Fibroblast of lung (primary cell): Measurements from ENCODE around the gene HID1. TPM values are rescaled to one million over a fixed set of nuclear protein-coding genes. Genes with fewer than 3 reads are reported as not detected.
"Not testable (repeated sequence)": the region's sequence is repeated elsewhere in the genome, so short reads cannot be mapped to it uniquely, and the experiment has no call there.

Source experiments
- DNase-seq, 2 donors: peaks; one replicate each; pipeline versions ENCODE4 v3.0.0 to v3.0.0-alpha.2; 2010; ENCODE audit warnings: low read depth in 2 of 2
- H2AFZ ChIP-seq: 2 replicates; pipeline ENCODE4 v1.5.1; 2012; ENCODE audit warnings: low read length, control low read depth, inconsistent platforms
- H3K27ac ChIP-seq: 2 replicates; pipeline ENCODE4 v1.5.1; 2011; ENCODE audit warnings: low read length, control low read depth; ENCODE audit not compliant: insufficient read depth
- H3K27me3 ChIP-seq: 2 replicates; pipeline ENCODE4 v1.5.1; 2011; ENCODE audit warnings: mild to moderate bottlenecking, low read length; ENCODE audit not compliant: control insufficient read depth, insufficient read depth
- H3K36me3 ChIP-seq: 2 replicates; pipeline ENCODE4 v1.5.1; 2011; ENCODE audit warnings: low read length; ENCODE audit not compliant: control insufficient read depth, insufficient read depth
- H3K4me1 ChIP-seq: 2 replicates; pipeline ENCODE4 v1.5.1; 2011; ENCODE audit warnings: low read length; ENCODE audit not compliant: control insufficient read depth, insufficient read depth; ENCODE audit errors: extremely low read depth
- H3K4me2 ChIP-seq: 2 replicates; pipeline ENCODE4 v1.5.1; 2011; ENCODE audit warnings: low read length, control low read depth; ENCODE audit not compliant: insufficient read depth; ENCODE audit errors: extremely low read depth
- H3K4me3 ChIP-seq, 4 experiments: fragments of 200-600 bp in 1 of 4; sonication (generic) in 1 of 4; replicated peaks in 1 of 4; 2 replicates each; pipeline ENCODE4 v1.5.1; 2011 to 2016; ENCODE audit warnings: low read length in 4 of 4, low read depth in 3 of 4, mild to moderate bottlenecking in 3 of 4, control low read depth in 2 of 4, inconsistent platforms in 1 of 4, mixed read lengths in 1 of 4; ENCODE audit not compliant: insufficient read depth in 1 of 4; ENCODE audit errors: control extremely low read depth in 1 of 4
- H3K79me2 ChIP-seq: 2 replicates; pipeline ENCODE4 v1.5.1; 2012; ENCODE audit warnings: mild to moderate bottlenecking, low read length, inconsistent platforms; ENCODE audit not compliant: control insufficient read depth, insufficient read depth
- H3K9ac ChIP-seq: 2 replicates; pipeline ENCODE4 v1.5.1; 2011; ENCODE audit warnings: mild to moderate bottlenecking, low read length, control low read depth; ENCODE audit not compliant: insufficient read depth
- H3K9me3 ChIP-seq: 2 replicates; pipeline ENCODE4 v1.5.1; 2012; ENCODE audit warnings: low read depth, low read length; ENCODE audit not compliant: control insufficient read depth, insufficient read depth
- H4K20me1 ChIP-seq: 2 replicates; pipeline ENCODE4 v1.5.1; 2011; ENCODE audit warnings: low read length; ENCODE audit not compliant: control insufficient read depth, insufficient read depth; ENCODE audit errors: extremely low read depth
- EZH2 ChIP-seq: IDR thresholded peaks from 2 replicates; pipeline ENCODE4 v1.5.1; 2012; ENCODE audit warnings: low read length, control low read depth, mild to moderate bottlenecking; ENCODE audit errors: missing control alignments
- polyA plus RNA-seq, 2 donors: library from polyadenylated mRNA; depleted of rRNA in 1 of 2; stranded (reverse) in 1 of 2; unstranded in 1 of 2; fragments of >200 nt; gene quantifications; 2 replicates each; pipeline ENCODE4 v1.2.1, GENCODE V29; 2011 to 2012; ENCODE audit warnings: missing spikeins in 1 of 2
- total RNA-seq: library from RNA; depleted of rRNA; stranded (reverse); fragments of >200 nt; gene quantifications from 2 replicates; pipeline ENCODE4 v1.2.1, GENCODE V29; 2014
- TF ChIP-seq, protein P1 (sequence below), 2 donors: IDR thresholded peaks in 1 of 2; conservative IDR thresholded peaks in 1 of 2; 1 replicate in 1 of 2; 2 replicates in 1 of 2; pipeline ENCODE4 v1.5.1; 2011 to 2012; ENCODE audit warnings: low read length in 2 of 2, control low read depth in 1 of 2, inconsistent platforms in 1 of 2, low read depth in 1 of 2, mild to moderate bottlenecking in 1 of 2

Gene HID1
- total and polyA plus RNA-seq, 2 donors (not counting 1 experiment from before 2014, with no cell fraction given) = 0.17 to 0.23 TPM

- H3K4me2 ChIP-seq = peak within 1 kb of the TSS; percentile 88
- H3K4me3 ChIP-seq = peak within 1 kb of the TSS; percentile 62 to 88 (median 69)
- H3K9me3 ChIP-seq = no peaks in the 10 kb centered on the region
- H2AFZ ChIP-seq = peak within 1 kb of the TSS; percentile 82
- no peaks in the 10 kb centered on the region for H4K20me1 ChIP-seq
- peaks cover 18% of the 10 kb centered on the region for H3K79me2 ChIP-seq
- H3K4me1 ChIP-seq = peaks cover 9% of the 10 kb centered on the region
- no peaks in the 10 kb centered on the region for H3K36me3 ChIP-seq
- H3K27me3 ChIP-seq = no peaks in the 10 kb centered on the region
- peak; percentile 90 for DNase-seq
- peak within 1 kb of the TSS; percentile 95 for H3K27ac ChIP-seq
- H3K9ac ChIP-seq = peak within 1 kb of the TSS; percentile 84
- TF ChIP-seq EZH2 = no peak
- TF ChIP-seq, protein P1, sequence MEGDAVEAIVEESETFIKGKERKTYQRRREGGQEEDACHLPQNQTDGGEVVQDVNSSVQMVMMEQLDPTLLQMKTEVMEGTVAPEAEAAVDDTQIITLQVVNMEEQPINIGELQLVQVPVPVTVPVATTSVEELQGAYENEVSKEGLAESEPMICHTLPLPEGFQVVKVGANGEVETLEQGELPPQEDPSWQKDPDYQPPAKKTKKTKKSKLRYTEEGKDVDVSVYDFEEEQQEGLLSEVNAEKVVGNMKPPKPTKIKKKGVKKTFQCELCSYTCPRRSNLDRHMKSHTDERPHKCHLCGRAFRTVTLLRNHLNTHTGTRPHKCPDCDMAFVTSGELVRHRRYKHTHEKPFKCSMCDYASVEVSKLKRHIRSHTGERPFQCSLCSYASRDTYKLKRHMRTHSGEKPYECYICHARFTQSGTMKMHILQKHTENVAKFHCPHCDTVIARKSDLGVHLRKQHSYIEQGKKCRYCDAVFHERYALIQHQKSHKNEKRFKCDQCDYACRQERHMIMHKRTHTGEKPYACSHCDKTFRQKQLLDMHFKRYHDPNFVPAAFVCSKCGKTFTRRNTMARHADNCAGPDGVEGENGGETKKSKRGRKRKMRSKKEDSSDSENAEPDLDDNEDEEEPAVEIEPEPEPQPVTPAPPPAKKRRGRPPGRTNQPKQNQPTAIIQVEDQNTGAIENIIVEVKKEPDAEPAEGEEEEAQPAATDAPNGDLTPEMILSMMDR (conservative IDR thresholded peaks at IDR 0.05 in 1 of 2, IDR thresholded peaks at IDR 0.05 in 1 of 2; ENCODE audit: low read depth in 1 of 2, low read length in 2 of 2) = no peak
These were observed 14.9 kb upstream of the HID1 start, which contains the start of gene CDR2L for GRCh38 chr17:74987418-74987908. CDR2L (plus strand) TSS chr17:74987632; CDS start chr17:74988044, 412 bp downstream.

- H3K4me3 ChIP-seq = no peak overlapping the region
- no peaks in the 10 kb centered on the region for H3K36me3 ChIP-seq
- H4K20me1 ChIP-seq = no peaks in the 10 kb centered on the region
- no peak for TF ChIP-seq EZH2
- TF ChIP-seq, protein P1 (conservative IDR thresholded peaks at IDR 0.05 in 1 of 2, IDR thresholded peaks at IDR 0.05 in 1 of 2; ENCODE audit: low read depth in 1 of 2, low read length in 2 of 2) = no peak
- no peaks in the 10 kb centered on the region for H3K27me3 ChIP-seq
- H3K79me2 ChIP-seq = peaks cover 18% of the 10 kb centered on the region
- DNase-seq = no peak
- no peak overlapping the region for H3K4me2 ChIP-seq
- peaks cover 17% of the 10 kb centered on the region for H3K4me1 ChIP-seq
- no peak overlapping the region for H2AFZ ChIP-seq
- H3K9ac ChIP-seq = no peak overlapping the region
- H3K27ac ChIP-seq = no peak overlapping the region
- no peaks in the 10 kb centered on the region for H3K9me3 ChIP-seq
These were observed 13.6 kb upstream of the HID1 start for GRCh38 chr17:74986206-74986576.

- peak overlapping the region; percentile 72 for H3K9ac ChIP-seq
- not testable (repeated sequence) for H3K9me3 ChIP-seq, DNase-seq, H3K36me3 ChIP-seq, H3K27me3 ChIP-seq, H3K4me1 ChIP-seq, H4K20me1 ChIP-seq, H3K79me2 ChIP-seq
- H3K27ac ChIP-seq = peak overlapping the region; percentile 63
- peak overlapping the region; percentile 66 to 77 (median 72) for H3K4me3 ChIP-seq
- H2AFZ ChIP-seq = peak overlapping the region; percentile 95
- peak overlapping the region; percentile 99 for H3K4me2 ChIP-seq
These were observed 10.2 kb upstream of the HID1 start for GRCh38 chr17:74982663-74983313.
